Measurements from ENCODE around the gene OR2S2.

Gene OR2S2

GRCh38 chr9:35962126-35962906, 4.4 kb upstream of the OR2S2 start:
- DNase-seq = no peak

GRCh38 chr9:35960039-35960655, 2.2 kb upstream of the OR2S2 start:
- DNase-seq = peak in 1 of 51 donors; percentile 21

- DNase-seq = no peak
Measured at GRCh38 chr9:35956651-35957050, 1.3 kb downstream of the OR2S2 start.

GRCh38 chr9:35954942-35955546, 2.9 kb downstream of the OR2S2 start:
- DNase-seq = peak in 23 of 51 donors; percentile 0 to 57 (median 25)

GRCh38 chr9:35952526-35953191, 5.3 kb downstream of the OR2S2 start:
- DNase-seq = no peak

- DNase-seq = no peak
Measured at GRCh38 chr9:35951736-35952135, 6.2 kb downstream of the OR2S2 start.

GRCh38 chr9:35948901-35949318, 9.0 kb downstream of the OR2S2 start:
- no peak for DNase-seq

GRCh38 chr9:35948451-35948850, 9.5 kb downstream of the OR2S2 start:
- no peak for DNase-seq

GRCh38 chr9:35945341-35946018, 12.5 kb downstream of the OR2S2 start:
- peak in 34 of 51 donors; percentile 2 to 66 (median 28) for DNase-seq

- DNase-seq = no peak
Measured at GRCh38 chr9:35944841-35945240, 13.1 kb downstream of the OR2S2 start.

GRCh38 chr9:35944173-35944572, 13.8 kb downstream of the OR2S2 start:
- DNase-seq = no peak

GRCh38 chr9:35942286-35942685, 15.7 kb downstream of the OR2S2 start:
- no peak for DNase-seq

- DNase-seq = no peak
Measured at GRCh38 chr9:35940458-35941407, 17.2 kb downstream of the OR2S2 start.

GRCh38 chr9:35939679-35940250, 18.2 kb downstream of the OR2S2 start:
- no peak for DNase-seq

- DNase-seq = no peak
Measured at GRCh38 chr9:35938474-35939356, 19.2 kb downstream of the OR2S2 start.

GRCh38 chr9:35937227-35937626, 20.7 kb downstream of the OR2S2 start:
- DNase-seq = no peak

- DNase-seq = no peak
Measured at GRCh38 chr9:35935755-35936509, 22.0 kb downstream of the OR2S2 start.

GRCh38 chr9:35935261-35935660, 22.7 kb downstream of the OR2S2 start:
- DNase-seq = no peak

Data from hypothalamus (tissue), 51 donors.